ENCODE measurements around the gene TMEM178A. TPM values are rescaled to one million over a fixed set of nuclear protein-coding genes. Genes with fewer than 3 reads are reported as not detected.
A peak's percentile ranks its signal among the peaks of the same experiment; 100 is the strongest.
"Not testable (repeated sequence)": the region's sequence is repeated elsewhere in the genome, so short reads cannot be mapped to it uniquely, and the experiment has no call there.

The TMEM178A gene
- total and polyA plus RNA-seq, 8 donors, result 0.34 to 5.8 (median 0.80) TPM

DNA sequence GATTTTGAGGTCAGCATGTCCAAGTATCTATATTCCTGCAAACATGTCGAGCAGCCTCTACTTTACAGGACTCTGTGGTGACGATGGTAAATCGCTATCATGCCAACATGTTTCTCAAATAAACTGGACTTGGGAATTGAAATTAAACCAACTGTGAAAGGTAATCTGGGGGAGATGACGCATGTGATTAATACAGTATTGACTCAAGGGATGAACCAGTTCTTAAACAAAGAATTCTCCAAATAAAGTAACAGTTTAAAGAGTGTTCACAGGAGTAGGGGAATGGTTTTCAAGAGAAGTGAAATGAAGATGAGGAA, 59.1 kb downstream of the TMEM178A start:
- 74 to 82% methylated on average over 4 of the region's 4 CpGs for WGBS, 2 donors
- TF ChIP-seq, protein P1, sequence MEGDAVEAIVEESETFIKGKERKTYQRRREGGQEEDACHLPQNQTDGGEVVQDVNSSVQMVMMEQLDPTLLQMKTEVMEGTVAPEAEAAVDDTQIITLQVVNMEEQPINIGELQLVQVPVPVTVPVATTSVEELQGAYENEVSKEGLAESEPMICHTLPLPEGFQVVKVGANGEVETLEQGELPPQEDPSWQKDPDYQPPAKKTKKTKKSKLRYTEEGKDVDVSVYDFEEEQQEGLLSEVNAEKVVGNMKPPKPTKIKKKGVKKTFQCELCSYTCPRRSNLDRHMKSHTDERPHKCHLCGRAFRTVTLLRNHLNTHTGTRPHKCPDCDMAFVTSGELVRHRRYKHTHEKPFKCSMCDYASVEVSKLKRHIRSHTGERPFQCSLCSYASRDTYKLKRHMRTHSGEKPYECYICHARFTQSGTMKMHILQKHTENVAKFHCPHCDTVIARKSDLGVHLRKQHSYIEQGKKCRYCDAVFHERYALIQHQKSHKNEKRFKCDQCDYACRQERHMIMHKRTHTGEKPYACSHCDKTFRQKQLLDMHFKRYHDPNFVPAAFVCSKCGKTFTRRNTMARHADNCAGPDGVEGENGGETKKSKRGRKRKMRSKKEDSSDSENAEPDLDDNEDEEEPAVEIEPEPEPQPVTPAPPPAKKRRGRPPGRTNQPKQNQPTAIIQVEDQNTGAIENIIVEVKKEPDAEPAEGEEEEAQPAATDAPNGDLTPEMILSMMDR (IDR thresholded peaks at IDR 0.05), result no peak
- H3K36me3 ChIP-seq, result no peaks in the 10 kb centered on the region
- ATAC-seq (no peak), DNase-seq (no peak), FAIRE-seq (no peak)
- intact Hi-C loops (cut with DNase I), result no loop called here
- no peaks in the 10 kb centered on the region for H3K9me3 ChIP-seq
- no peak overlapping the region for H3K27ac ChIP-seq
- no peaks in the 10 kb centered on the region for H3K27me3 ChIP-seq
- no peaks in the 10 kb centered on the region for H3K4me1 ChIP-seq
- no peak overlapping the region for H3K4me3 ChIP-seq

DNA sequence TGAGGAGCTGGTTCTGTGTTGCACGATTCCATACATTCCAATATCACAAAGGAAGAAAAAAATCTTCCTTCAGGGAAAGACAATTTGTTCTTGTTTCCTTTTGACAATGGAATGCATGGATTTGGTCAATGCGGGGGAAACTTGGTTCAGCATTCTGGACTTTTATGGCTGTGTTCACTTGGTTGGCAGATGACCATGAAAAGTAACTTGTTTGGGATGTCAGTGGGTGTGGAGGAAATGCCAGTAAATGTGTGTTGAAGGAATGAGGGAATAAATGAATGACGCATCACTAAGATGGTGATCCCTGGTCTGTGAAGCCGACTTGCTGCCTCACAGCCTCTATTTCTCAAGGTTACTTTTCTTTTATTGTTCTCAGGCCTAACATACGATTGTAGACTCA, 59.7 kb downstream of the TMEM178A start:
- FAIRE-seq, result no peak
- Histone ChIP-seq H3K4me3 (no peak overlapping the region), H3K9me3 (no peaks in the 10 kb centered on the region), H3K4me1 (no peaks in the 10 kb centered on the region), H3K36me3 (no peaks in the 10 kb centered on the region), H3K27me3 (no peaks in the 10 kb centered on the region), H3K27ac (no peak overlapping the region)
- TF ChIP-seq, protein P1 (IDR thresholded peaks at IDR 0.05), result no peak
- ATAC-seq, result no peak
- no peak for DNase-seq
- intact Hi-C loops (cut with DNase I), result no loop called here
- WGBS, 2 donors, result 83 to 90% methylated on average over 5 of the region's 5 CpGs

DNA sequence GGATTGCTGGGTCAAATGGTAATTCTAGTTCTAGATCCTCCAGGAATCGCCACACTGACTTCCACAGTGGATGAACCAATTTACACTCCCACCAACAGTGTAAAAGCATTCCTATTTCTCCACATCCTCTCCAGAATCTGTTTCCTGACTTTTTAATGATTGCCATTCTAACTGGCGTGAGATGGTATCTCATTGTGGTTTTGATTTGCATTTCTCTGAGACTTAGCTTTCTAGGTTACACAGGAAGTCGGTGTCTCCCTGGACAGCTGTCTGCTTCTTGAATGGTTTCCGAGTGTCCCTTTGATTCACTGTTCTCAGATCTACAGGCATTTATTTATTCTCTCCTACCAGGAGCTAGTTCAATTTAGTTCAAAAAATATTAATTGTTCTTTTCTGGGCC, 62.4 kb downstream of the TMEM178A start:
- DNase-seq; H3K27me3 ChIP-seq; H3K4me1 ChIP-seq; H3K27ac ChIP-seq; FAIRE-seq; H3K4me3 ChIP-seq; intact Hi-C loops (cut with DNase I); ATAC-seq; H3K36me3 ChIP-seq; H3K9me3 ChIP-seq: not testable (repeated sequence)
- WGBS, 2 donors, result 87 to 90% methylated on average over 4 of the region's 4 CpGs

DNA sequence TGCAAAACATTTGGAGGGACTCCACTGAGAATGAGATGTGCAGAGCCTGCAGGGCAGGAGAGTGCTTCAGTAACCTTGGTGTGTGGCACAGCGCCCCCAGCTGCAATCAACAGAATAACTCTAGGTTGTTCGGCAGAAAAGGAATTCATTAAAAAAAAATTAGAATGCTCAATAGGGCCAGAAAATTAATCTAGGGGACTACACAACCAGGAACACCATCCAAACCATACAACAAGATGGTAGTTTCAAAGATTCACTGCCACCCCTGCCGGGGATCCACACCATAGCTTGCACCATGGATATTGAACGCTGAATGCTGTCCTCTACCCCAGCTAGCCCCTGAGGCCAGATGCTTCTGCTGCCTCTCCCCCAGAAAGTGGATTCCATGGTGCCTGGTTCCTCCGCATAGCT, 63.2 kb downstream of the TMEM178A start:
- Histone ChIP-seq H3K4me3 (no peak overlapping the region), H3K27me3 (no peaks in the 10 kb centered on the region), H3K36me3 (no peaks in the 10 kb centered on the region), H3K27ac (no peak overlapping the region), H3K9me3 (no peaks in the 10 kb centered on the region), H3K4me1 (no peaks in the 10 kb centered on the region)
- intact Hi-C loops (cut with DNase I), result no loop called here
- TF ChIP-seq, protein P1 (IDR thresholded peaks at IDR 0.05), result peak; percentile 24 to 39 (median 32)
- DNase-seq (peak in 3 of 6 donors; percentile 15 to 60 (median 33)), ATAC-seq (peak in 3 of 4 donors; percentile 66 to 70 (median 66)), FAIRE-seq (no peak)
- WGBS, 2 donors, result 59 to 61% methylated on average over 5 of the region's 5 CpGs

DNA sequence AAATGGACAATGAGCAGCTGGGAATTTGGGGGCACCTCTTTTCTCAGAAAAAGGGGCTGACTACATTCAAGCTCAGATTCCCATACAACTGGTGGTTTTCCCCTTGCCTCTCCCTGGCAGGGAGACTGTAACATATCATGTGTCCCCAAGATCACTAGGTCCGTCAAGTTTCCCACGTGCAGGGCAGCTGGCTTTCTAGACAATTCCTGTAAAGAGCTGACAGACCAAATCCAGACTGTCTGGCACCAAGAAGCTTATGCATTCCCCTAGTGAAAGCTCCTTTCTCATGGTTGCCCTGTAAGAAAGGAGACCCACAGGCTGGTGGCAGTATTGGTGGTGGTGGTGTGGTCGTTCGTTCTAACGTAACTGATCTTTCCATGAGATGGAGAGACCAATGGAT, 64.6 kb downstream of the TMEM178A start:
- TF ChIP-seq, protein P1 (IDR thresholded peaks at IDR 0.05), result no peak
- FAIRE-seq (no peak), DNase-seq (no peak), ATAC-seq (no peak)
- intact Hi-C loops (cut with DNase I), result no loop called here
- 85 to 88% methylated on average over 5 of the region's 5 CpGs for WGBS, 2 donors
- Histone ChIP-seq H3K4me3 (no peak overlapping the region), H3K4me1 (no peaks in the 10 kb centered on the region), H3K36me3 (no peaks in the 10 kb centered on the region), H3K9me3 (no peaks in the 10 kb centered on the region), H3K27me3 (no peaks in the 10 kb centered on the region), H3K27ac (no peak overlapping the region)
